GM19328 (cell line): ENCODE data around the gene CROCC2.

Experiments used
- ATAC-seq: cut with Tn5 transposase; IDR thresholded peaks from one replicate; pipeline ENCODE4 v1.9.1; 2021; ENCODE audit warnings: mild to moderate bottlenecking, moderate library complexity; ENCODE audit not compliant: unreplicated experiment

CROCC2 gene

DNA sequence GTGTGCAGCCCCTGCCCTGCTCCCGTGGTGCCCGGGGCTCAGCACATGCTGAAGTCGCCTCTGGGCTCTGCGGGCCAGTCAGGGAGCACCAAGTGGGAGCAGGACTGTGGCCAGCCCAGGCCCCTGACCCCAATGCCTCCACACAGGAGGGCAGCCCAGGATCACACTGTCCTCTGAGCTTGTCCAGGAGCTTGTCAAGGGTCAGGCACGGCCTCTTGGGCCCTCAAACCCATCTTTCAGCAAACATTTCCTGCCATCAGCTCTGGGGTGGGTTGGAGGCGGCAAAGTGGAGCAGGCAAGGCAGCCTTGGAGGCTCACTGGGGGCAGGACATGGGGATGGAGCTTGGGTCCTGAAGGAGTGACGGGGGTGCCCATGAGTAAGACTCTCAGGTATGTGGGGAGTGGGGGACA is 102.6 kb downstream of the CROCC2 start:
- ATAC-seq: no peak

DNA sequence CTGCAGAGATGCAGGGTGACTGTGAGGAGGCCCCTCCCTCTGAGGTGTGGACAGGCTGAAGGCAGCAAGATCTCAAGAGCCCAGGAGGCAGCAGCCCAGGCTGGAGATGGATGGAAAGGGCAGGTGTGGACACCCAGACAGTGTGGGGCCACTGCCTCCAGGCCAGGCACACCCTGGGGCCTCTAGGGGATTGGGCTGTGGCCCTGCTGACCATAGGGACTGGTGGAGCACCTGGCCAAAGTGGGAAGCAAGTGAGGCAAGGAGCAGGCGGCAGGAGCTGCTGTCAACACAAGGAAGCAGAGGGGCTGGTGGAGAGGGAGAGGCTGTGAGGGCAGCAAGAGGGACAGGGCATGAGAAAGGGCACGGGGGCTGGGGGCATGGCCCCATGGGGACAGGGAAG is 103.1 kb downstream of the CROCC2 start:
- no peak for ATAC-seq

DNA sequence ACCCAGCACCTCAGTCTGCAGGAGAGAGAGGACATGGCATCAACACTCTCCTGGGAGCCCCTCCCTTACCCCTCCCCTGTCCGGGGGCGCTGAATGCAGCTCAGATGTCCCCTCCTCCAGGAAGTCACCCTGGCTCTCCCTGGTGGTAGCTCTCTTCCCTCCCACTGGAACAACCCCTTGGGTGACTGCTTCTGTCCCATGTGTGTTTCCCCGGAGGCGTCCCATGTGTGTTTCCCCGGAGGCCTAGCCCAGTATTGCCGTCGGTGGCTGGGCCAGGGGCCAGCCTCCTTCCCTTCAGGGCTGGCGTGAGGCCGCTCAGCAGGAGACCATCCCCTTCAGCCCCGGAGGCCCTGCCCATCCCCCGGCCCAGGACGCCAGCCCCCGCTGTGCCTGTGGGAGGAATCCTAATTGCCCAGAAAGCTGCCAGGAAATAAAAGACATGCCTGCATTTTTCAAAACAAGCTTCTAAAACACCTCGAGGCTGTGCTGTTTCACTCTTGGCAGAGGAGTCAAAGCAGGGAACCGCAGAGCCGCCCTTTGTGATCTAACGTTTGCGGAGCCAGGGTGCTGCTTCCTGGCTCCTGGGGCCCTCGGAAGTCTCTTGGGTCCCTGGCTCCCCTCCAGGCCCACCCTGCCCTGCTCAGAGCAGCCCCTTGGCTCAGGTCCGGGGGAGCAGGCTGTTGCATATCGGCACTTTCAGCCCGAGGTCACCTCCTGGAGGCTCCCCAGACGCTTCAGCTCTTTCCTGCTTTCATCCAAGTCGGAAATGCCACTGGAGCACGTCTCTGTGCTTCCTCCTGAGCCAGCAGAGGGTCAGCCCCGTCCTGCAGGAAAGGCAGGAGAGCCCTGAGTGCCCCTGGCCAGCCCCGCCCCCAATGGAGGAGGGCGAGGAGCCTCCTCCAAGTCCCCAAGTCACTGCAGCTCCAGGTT is 103.7 kb downstream of the CROCC2 start:
- no peak for ATAC-seq

DNA sequence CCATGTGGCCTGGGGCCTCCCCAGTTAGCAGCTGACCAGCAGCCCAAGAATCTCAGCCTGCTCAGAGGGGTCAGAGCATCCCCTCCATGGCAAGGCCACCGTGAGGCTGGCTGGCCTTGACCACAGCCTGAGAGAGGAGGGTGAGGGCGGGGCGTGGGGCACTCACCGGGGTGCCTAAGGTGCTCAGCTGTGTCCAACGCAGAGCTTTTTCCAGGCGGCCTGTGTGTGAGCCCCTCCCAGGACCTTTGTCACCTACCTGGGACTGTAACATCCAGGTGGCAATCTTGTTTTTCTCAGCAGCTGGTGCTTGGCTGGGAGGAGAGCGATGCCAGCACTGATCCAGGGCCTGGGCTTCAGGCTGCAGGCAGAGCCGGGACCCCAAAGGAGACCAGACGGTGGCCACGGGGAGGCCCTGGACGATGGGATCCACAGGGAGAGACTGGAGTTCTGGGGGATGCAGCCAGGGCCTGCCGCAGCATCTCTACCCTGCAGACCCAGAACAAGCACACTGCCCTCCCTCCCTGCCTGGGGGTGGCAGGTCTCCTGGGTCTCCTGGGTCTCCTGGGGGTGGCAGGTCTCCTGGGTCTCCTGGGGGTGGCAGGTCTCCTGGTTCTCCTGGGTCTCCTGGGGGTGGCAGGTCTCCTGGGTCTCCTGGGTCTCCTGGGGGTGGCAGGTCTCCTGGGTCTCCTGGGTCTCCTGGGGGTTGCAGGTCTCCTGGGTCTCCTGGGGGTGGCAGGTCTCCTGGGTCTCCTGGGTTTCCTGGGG is 104.6 kb downstream of the CROCC2 start:
- no peak for ATAC-seq

DNA sequence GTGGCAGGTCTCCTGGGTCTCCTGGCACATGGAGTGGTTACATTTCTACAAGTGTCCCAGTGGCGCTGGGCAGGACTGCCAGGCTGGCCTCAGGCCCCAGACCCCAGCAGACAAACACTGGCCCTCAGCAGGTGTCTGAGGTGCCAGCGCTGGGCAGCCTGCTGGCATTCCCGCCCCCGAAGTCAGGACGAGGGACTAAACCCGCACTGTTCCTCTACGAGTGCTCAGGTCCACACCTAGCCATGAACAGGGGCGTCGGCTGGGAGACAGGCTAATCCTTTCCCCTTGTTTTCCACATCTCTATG is 105.1 kb downstream of the CROCC2 start:
- no peak for ATAC-seq

DNA sequence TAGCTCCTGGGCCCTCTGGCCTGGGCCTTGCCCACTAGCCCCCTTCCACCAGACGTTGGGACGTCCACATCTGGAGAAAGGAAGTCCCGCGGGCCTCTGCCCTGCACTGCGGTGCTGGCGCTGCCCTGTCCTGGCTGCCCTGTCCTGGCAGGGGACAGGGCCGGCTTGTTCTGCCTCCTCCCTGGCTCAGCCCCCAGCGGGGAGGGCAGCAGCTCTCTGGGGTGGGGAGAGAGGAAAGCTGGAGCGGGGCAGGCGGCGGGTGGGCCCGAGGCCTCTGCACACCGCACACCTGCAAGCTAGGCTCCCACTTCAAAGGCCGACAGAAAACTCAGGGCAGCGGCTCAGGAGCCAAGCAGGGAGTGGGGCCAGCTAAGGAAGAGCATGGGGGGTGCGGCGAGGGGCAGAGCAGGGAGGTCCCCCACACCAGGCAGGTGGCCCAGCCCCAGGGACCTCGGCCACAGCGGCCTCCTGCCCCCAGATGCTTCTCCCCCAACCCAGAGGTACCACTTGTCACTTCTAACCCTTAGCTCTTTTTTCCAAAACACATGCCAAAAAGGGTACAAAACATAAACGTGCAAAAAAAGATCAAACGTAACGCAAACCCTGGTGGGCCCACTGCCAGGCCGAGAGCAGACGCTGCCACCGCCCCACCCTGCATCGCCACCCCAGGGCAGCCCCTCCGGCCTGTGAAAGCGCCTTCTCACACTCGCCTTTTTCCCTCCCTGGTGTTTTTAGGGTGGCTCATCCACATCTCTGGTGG is 105.8 kb downstream of the CROCC2 start:
- no peak for ATAC-seq

DNA sequence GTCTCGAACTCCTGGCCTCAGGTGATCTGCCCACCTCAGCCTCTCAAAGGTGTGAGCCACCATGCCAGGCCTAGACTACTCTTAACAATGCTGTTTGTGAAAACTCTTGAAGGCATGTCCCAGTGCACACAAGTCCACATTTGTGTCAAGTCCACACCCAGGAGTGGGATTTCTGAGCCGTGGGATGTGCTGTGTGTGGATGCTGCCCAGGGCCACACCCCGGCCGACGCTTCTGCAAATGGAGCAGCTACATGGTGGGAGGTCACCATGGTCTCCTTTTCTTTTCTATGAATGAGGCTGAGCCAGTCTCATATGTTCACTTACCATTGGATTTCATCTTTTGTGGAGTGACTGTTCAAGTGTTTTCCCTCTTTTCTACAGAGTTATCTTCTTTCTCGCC is 108.1 kb downstream of the CROCC2 start:
- no peak for ATAC-seq

DNA sequence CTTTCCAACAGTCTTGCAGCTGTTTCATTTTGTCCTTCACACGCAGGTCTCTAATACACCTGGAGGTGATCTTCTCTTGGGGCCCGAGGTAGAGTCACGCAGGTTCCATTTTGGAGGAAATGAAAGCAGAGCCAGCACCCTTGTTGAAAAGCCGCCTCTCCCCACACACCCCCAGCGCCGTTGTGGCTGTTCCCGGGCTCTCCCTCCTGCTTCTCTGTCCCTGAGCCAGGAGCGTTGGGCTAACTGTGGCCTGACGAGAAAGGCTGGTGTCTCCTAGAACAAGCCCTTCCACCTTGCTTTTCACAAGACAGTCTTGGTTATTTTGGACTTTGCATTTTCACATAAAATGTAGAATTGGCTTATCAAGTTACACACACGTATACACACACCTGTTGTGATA is 108.6 kb downstream of the CROCC2 start:
- no peak for ATAC-seq

DNA sequence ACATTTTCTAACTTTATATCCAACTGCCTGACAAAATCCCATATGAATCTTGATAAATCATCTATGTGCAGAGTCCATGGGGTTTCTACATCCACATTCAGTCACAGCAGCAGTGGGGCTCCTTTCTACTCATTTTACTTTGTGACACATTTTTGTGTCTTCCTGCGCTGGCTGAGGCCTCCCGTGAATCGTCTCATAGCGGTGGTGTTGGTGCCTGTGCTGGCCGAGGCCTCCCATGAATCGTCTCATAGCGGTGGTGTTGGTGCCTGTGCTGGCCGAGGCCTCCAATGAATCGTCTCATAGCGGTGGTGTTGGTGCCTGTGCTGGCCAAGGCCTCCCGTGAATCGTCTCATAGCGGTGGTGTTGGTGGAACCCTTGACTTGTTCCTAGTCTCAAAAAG is 109.3 kb downstream of the CROCC2 start:
- ATAC-seq: no peak

DNA sequence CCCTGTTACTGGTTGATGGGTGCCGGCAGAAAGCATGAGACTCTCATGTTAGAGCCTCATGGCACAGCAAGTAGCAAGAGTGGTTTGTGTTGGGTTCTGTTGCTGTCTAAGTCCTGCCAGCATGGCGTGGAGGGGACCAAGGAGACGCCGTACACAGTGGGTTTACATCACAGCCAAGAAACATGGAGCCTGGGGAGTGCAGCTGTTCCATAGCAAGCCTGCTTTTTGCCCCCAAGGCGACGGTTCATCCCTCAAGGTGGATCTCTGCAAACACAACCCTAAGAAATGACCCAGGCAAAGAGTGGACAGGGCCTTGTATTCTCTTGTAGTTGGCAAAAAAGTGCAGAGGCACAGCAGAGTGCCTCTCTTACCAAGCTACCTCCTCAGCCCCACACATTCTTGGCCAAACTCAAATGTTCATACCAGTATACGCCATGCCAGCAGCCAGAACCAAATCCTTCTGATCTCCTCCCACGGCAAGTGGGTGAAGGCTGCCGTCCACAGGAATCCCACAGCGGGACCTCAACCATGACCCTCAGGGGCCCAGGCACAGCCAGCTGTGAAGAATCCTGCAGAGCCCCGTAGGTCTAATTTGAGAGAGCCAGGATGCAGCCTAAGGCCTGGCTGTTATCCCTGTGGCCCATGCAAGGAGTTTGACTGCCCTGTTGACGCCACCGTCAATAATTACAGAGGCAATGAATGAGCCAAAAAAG is 111.2 kb downstream of the CROCC2 start:
- ATAC-seq: no peak

DNA sequence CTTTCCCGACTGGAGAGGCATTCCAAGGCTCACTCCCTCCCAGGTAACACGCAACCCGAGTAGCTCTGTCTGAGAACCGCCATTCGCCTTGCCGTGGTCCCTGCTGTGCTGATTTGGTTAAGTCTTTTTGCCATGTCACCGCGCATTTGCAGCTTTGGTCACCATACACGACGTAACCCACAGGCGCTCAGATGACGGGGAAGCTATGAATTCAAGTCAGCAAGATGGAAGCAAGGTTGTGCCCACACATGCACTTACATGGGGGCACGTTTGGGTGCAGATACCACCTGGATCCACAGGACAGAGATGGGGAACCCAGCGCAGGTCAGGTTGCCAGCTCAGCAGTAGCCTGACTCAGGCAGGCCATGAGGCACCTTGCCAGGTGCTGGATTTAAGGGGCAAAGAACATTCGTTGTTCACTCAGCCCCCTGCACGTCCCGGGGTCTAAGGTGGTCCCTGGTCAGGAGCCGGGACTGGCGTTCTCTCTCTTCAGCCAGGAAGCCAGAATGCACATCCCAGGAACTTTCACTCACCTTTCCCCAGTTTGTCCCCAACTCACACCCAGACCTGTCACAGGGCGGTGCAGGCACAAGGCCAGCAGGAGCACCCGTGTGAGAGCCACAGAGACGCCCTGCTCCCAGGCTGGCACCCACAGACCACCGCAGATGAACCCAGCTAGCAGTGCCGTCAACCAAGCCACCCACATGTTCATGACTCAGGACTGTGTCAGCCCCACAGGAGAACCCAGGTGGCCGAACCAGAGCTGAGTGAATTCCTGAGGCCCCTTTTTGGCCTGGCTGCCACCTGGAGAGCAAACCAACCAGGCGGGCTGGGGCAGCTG is 112.1 kb downstream of the CROCC2 start:
- no peak for ATAC-seq

DNA sequence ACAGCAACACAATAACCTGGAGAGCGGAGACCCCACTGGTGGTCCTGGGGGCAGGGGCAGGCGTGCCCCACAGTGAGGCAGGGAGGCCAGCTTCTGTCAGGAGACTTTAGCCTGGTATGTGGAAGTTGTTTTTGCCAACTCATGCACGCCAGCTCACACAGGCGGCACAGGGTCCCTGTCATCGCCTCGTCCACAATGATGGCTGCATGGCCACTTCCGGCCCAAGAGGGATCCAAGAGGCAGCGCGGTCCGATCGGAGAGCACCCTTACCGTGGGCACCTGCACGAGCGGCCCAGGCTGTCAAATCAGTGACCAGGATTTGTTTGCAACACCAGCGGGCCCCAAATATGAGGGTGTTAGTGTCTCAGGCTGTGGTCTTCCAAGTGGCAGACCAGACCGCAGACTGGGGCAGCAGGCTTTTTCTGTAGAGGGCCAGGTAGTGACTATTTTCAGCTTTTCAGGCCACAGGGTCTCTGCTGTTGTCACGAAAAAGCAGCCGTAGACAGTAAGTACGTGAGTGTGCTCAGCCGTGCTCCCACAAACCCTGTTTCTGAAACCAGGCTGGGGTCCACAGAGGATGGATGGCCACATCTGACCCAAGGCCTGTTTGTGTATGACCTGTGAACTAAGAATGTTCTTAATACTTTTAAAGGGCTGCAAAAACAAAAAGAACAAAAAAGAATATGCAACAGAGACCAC is 113.5 kb downstream of the CROCC2 start:
- no peak for ATAC-seq

DNA sequence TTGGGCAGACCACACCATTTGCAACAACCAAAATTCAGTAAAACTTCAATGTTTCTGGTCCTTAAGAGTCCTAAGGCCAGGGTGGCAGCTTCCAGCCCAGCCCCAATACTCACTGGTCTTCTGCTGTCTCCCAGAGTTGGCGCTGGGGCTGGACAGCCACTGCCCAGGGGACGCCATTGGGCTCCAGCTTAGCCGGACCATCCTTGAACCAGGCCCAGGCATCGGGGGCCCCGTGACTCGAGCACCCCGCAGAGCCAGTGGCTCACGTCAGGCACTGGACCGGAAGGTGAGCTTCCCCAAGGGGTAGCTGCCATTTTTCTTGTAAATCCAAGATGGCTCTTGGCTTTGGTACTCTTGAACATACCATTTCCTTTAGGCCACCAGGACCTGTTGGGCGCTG is 114.1 kb downstream of the CROCC2 start:
- no peak for ATAC-seq

DNA sequence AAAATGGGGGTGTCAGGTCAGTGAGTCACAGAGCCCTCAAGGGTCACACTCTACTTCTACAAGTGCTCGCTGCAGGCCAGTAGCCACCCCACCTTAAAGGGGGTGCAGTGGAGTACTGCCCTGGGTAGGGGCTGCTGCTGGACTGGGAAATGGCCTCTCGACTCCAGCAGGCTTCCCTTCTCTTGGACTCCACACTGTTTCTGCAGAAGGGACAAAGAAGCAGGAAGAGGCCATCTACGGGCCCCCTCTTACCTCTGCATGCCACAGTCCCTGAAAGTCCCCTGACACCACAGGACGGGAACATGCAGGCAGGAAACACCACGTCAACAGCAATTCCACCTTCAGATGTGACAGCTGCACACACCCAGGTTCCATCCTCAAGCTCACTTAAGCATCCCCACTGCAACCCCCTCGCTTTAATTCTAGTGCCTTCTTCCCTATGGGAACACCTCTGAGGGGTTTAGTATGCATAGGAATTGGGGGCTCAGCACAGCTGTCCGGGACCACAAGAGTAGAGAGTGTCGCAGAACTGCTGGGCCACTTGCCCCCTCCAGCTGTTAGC is 114.6 kb downstream of the CROCC2 start:
- ATAC-seq: no peak

DNA sequence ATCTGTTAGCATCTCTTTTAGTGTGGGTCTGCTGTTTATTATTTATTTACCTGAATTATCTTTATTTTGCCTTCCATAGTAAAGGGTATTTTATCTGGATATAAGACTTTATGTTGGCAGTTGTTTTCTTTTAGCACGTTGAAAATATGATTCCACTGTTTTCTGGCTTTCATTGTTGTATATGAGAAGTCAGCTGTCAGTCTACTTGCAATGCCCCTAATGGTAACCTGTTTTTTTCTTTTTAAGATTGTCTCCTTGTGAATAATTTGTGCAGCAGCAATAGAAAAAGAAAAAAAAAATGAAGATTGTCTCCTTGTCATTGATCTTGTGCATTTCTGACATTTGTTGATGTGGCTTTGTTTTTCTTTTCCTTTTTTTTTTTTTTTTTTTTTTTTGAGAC is 119.5 kb downstream of the CROCC2 start:
- ATAC-seq: no peak

DNA sequence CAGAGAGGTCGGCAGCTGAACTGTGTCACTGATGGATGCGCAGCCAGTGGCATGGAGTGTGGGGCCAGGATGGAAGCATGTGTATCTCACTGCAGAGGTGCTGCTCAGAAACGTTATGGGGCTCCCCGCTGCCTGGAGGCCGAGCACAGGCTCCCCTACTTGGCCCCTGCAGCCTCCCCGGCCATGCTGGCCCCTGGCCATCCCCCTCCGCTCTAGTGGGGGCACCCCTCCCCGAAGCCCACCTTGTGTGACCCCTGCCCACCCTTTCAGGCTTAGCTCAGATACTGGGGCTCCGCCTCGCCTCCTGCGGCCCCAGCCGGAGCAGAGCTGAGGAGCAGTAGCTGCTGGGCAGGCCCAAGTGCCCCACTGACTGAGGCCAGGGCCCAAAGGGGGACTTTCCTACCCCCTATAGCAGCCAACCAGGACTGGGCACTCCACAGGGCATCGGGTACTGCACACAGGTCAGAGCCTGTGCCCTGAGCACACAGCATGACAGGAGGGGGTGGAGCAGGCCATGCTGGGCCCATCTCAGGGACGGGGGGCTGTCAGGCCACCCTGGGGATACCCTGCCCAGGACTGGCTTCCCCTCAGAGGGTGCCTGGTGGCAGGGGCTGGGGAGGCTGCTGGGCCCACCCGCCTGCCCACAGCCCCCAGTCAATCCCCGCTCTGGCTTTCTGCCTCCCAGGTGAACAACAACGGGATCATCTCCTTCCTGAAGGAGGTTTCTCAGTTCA is 123.6 kb downstream of the CROCC2 start:
- no peak for ATAC-seq

DNA sequence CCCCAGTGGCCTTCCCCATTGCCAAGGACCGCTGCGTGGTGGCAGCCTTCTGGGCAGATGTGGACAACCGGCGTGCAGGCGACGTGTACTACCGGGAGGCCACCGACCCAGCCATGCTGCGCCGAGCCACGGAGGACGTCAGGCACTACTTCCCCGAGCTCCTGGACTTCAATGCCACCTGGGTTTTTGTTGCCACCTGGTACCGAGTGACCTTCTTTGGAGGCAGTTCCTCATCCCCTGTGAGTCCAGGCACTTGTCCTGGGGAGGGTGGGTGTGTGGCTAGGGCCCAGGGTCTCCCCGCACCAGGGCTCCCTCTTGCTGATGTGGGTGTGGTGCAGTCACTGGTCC is 124.2 kb downstream of the CROCC2 start:
- ATAC-seq: no peak

DNA sequence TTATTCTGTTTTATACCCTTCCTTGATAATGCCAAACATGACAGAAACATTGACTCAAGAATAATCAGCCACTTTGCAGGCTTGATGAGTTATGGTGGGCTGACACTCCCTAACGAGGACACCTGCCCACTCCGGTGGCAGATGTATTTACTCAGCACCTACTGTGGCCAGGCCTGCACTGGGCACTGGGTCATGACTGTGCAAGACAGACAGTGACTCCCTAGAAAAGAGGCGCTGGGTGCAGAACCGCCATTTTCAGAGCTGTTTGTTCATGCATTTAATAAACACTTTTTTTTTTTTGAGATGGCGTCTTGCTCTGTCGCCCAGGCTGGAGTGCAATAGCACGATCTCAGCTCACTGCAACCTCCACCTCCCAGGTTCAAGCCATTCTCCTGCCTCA is 124.7 kb downstream of the CROCC2 start:
- no peak for ATAC-seq
